ENCODE data around the gene AMBP.

DNA sequence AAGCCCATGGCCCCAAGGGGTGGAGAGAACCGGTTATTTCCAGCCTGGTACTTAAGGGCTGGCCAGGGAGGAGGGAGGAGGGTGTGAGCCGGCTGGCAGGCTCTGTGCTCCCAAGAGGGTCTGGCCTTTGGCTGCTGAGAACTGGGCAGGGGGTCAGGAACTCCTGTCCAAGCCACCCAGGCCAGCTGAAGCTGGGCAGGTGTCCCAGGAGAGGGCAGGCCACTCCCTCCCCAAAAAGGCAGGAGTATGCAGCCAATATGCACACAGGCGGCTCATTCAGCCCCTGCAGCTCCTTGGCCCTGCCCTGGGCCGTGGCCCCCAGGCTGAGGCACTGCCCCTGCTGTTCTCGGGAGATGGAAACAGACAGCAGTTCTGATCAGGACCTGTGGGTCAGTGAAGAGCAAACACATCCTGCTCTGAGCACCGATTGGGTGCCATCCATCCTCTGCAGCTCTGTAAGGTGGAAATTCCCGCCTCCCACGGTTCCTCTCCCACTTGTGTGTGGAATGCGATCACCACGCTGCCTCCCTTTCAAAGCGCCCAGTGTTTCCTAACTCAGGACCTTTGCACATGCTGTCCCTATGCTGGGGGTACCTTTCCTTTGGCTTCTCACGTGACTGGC lies 38.1 kb upstream of the AMBP start:
- TF ChIP-seq, protein P1, sequence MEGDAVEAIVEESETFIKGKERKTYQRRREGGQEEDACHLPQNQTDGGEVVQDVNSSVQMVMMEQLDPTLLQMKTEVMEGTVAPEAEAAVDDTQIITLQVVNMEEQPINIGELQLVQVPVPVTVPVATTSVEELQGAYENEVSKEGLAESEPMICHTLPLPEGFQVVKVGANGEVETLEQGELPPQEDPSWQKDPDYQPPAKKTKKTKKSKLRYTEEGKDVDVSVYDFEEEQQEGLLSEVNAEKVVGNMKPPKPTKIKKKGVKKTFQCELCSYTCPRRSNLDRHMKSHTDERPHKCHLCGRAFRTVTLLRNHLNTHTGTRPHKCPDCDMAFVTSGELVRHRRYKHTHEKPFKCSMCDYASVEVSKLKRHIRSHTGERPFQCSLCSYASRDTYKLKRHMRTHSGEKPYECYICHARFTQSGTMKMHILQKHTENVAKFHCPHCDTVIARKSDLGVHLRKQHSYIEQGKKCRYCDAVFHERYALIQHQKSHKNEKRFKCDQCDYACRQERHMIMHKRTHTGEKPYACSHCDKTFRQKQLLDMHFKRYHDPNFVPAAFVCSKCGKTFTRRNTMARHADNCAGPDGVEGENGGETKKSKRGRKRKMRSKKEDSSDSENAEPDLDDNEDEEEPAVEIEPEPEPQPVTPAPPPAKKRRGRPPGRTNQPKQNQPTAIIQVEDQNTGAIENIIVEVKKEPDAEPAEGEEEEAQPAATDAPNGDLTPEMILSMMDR (IDR thresholded peaks at IDR 0.05): no peak
- no peak for TF ChIP-seq POLR2A (IDR thresholded peaks at IDR 0.05; ENCODE audit: low read depth)
- TF ChIP-seq POLR2AphosphoS5 (IDR thresholded peaks at IDR 0.05): no peak

All from esophagus muscularis mucosa (tissue), 3 donors.